Stomach (tissue), 9 donors: ENCODE measurements around the gene RNF19B. TPM values are rescaled to one million over a fixed set of nuclear protein-coding genes. Genes with fewer than 3 reads are reported as not detected.

ENCODE experiments used
- DNase-seq, 2 donors: peaks; one replicate each; pipeline versions ENCODE4 v3.0.0 to v3.0.0-alpha.2; 2013 to 2019
- H3K27ac ChIP-seq, 5 donors: fragments of 200-600 bp in 4 of 5; sonication (generic) in 4 of 5; one replicate each; pipeline ENCODE4 v1.5.1; 2013 to 2019; ENCODE audit warnings: mild to moderate bottlenecking in 1 of 5, moderate library complexity in 1 of 5
- H3K27me3 ChIP-seq, 3 donors: fragments of 200-600 bp; sonication (generic); one replicate each; pipeline ENCODE4 v1.5.1; 2017 to 2019; ENCODE audit warnings: mixed run types in 1 of 3
- H3K36me3 ChIP-seq, 4 donors: fragments of 200-600 bp; sonication (generic); 1 replicate in 3 of 4; 2 replicates in 1 of 4; pipeline ENCODE4 v1.5.1; 2016 to 2019
- H3K4me1 ChIP-seq, 4 donors: fragments of 200-600 bp; sonication (generic); one replicate each; pipeline ENCODE4 v1.5.1; 2016 to 2019
- H3K4me3 ChIP-seq, 4 donors: fragments of 200-600 bp; sonication (generic) in 3 of 4; one replicate each; pipeline ENCODE4 v1.5.1; 2016 to 2019; ENCODE audit warnings: mild to moderate bottlenecking in 1 of 4
- H3K9me3 ChIP-seq, 4 donors: fragments of 200-600 bp; sonication (generic); one replicate each; pipeline ENCODE4 v1.5.1; 2016 to 2019
- CTCF ChIP-seq, 7 experiments: fragments of 450-650 bp in 4 of 7; fragments of 200-600 bp in 3 of 7; sonication (generic) in 3 of 7; IDR thresholded peaks; one replicate each; pipeline ENCODE4 v1.5.1; 2016 to 2019; ENCODE audit warnings: antibody characterized with exemption in 7 of 7, control low read depth in 2 of 7, mild to moderate bottlenecking in 1 of 7
- EP300 ChIP-seq: sonication (generic); formaldehyde crosslinking; IDR thresholded peaks from one replicate; pipeline ENCODE4 v1.6.1; 2017; ENCODE audit warnings: antibody characterized with exemption
- POLR2A ChIP-seq, 4 donors: fragments of 450-650 bp; IDR thresholded peaks; one replicate each; pipeline ENCODE4 v1.6.1; 2016; ENCODE audit warnings: antibody characterized with exemption in 4 of 4, control low read depth in 2 of 4, mild to moderate bottlenecking in 1 of 4, moderate library complexity in 1 of 4
- POLR2AphosphoS5 ChIP-seq, 3 donors: sonication (generic); formaldehyde crosslinking; IDR thresholded peaks; one replicate each; pipeline ENCODE4 v1.6.1; 2016; ENCODE audit warnings: antibody characterized with exemption in 3 of 3
- WGBS, 5 donors: extraction: QIAGEN DNeasy Blood & Tissue Kit in 3 of 5; methylation state at CpG; one replicate each; pipeline versions ENCODE4 v1.1.5 to v1.1.7; 2013 to 2018; 5-methylcytosine and 5-hydroxymethylcytosine counted together
- intact Hi-C: fragments of 100-400 bp; cut with DNase I; formaldehyde crosslinking; loops from one replicate; pipeline ENCODE4 v1.15.1; 2023; ENCODE audit warnings: low total_unique reads
- polyA plus RNA-seq, 3 donors: library from polyadenylated mRNA; stranded (reverse); fragments of 200-250 nt; gene quantifications; one replicate each; pipeline ENCODE4 v1.2.3, GENCODE V29; 2013
- total RNA-seq, 5 donors: library from RNA; depleted of rRNA; stranded (reverse); fragments of >200 nt; gene quantifications; one replicate each; pipeline versions ENCODE4 v1.1.0 to v1.2.3, GENCODE V29; 2014 to 2016
- donor health status: healthy with polysubstance abuse.
- donor health status: Bipolar disorder and iron deficiency.
- donor health status: healthy.

RNF19B gene
- total and polyA plus RNA-seq, 8 donors, result 0.58 to 29.5 (median 9.7) TPM

GRCh38 chr1:32962248-32962896, 2.2 kb downstream of the RNF19B start:
- intact Hi-C loops, result no loop called here
- no peaks in the 10 kb centered on the region for H3K9me3 ChIP-seq
- 24 to 44% (median 37%) methylated on average over 6 of the region's 6 CpGs for WGBS, 5 donors
- peak overlapping the region; percentile 75 to 100 (median 90) for H3K4me3 ChIP-seq
- H3K27me3 ChIP-seq, result no peaks in the 10 kb centered on the region
- DNase-seq, result peak in 1 of 2 donors; percentile 40
- TF ChIP-seq POLR2A (IDR thresholded peaks at IDR 0.05), result no peak
- TF ChIP-seq POLR2AphosphoS5 (IDR thresholded peaks at IDR 0.05), result no peak
- no peak for TF ChIP-seq EP300
- no peak for TF ChIP-seq CTCF (IDR thresholded peaks at IDR 0.05)
- peaks cover 0 to 3% (median 0%) of the 10 kb centered on the region in 4 donors for H3K36me3 ChIP-seq
- H3K4me1 ChIP-seq, result peaks cover 11 to 39% (median 37%) of the 10 kb centered on the region in 4 donors
- peak overlapping the region; percentile 6 to 99 (median 94) for H3K27ac ChIP-seq

GRCh38 chr1:32960819-32961355, 3.7 kb downstream of the RNF19B start:
- Histone ChIP-seq H3K36me3 (peaks cover 0 to 3% (median 0%) of the 10 kb centered on the region in 4 donors), H3K4me1 (peaks cover 11 to 39% (median 37%) of the 10 kb centered on the region in 4 donors), H3K27ac (no peak overlapping the region), H3K4me3 (peak overlapping the region in 1 of 4 donors; percentile 99), H3K27me3 (no peaks in the 10 kb centered on the region), H3K9me3 (no peaks in the 10 kb centered on the region)
- TF ChIP-seq POLR2AphosphoS5 (IDR thresholded peaks at IDR 0.05) (no peak), CTCF (IDR thresholded peaks at IDR 0.05) (no peak), EP300 (no peak), POLR2A (IDR thresholded peaks at IDR 0.05) (no peak)
- WGBS, 5 donors, result 66 to 82% (median 71%) methylated on average over 8 of the region's 8 CpGs
- no peak for DNase-seq
- intact Hi-C loops, result no loop called here

GRCh38 chr1:32960342-32960741, 4.3 kb downstream of the RNF19B start:
- no peaks in the 10 kb centered on the region for H3K27me3 ChIP-seq
- intact Hi-C loops, result no loop called here
- no peaks in the 10 kb centered on the region for H3K9me3 ChIP-seq
- H3K36me3 ChIP-seq, result peaks cover 0 to 3% (median 0%) of the 10 kb centered on the region in 4 donors
- TF ChIP-seq EP300, result no peak
- no peak for TF ChIP-seq POLR2AphosphoS5 (IDR thresholded peaks at IDR 0.05)
- TF ChIP-seq CTCF (IDR thresholded peaks at IDR 0.05), result no peak
- no peak for TF ChIP-seq POLR2A (IDR thresholded peaks at IDR 0.05)
- H3K4me3 ChIP-seq, result no peak overlapping the region
- no peak overlapping the region for H3K27ac ChIP-seq
- 26 to 42% (median 30%) methylated on average over 2 of the region's 2 CpGs for WGBS, 5 donors
- peaks cover 11 to 39% (median 37%) of the 10 kb centered on the region in 4 donors for H3K4me1 ChIP-seq
- no peak for DNase-seq

- intact Hi-C loops, result no loop called here
- no peak for DNase-seq
- Histone ChIP-seq H3K4me1 (peaks cover 11 to 38% (median 34%) of the 10 kb centered on the region in 4 donors), H3K36me3 (peaks cover 0 to 3% (median 0%) of the 10 kb centered on the region in 4 donors), H3K27me3 (no peaks in the 10 kb centered on the region), H3K4me3 (no peak overlapping the region), H3K9me3 (no peaks in the 10 kb centered on the region), H3K27ac (no peak overlapping the region)
- 76 to 91% (median 89%) methylated on average over 1 of the region's 1 CpG for WGBS, 5 donors
- TF ChIP-seq EP300, result no peak
- no peak for TF ChIP-seq CTCF (IDR thresholded peaks at IDR 0.05)
- TF ChIP-seq POLR2A (IDR thresholded peaks at IDR 0.05), result no peak
These were observed 5.8 kb downstream of the RNF19B start for GRCh38 chr1:32958827-32959226.
